ENCODE measurements around the gene KIF21B.

GRCh38 chr1:200975458-200975857 lies 48.1 kb downstream of the KIF21B start:
- TF ChIP-seq CTCF (conservative IDR thresholded peaks at IDR 0.05; ENCODE audit: low read length) (no peak), EZH2phosphoT487 (IDR thresholded peaks at IDR 0.05; ENCODE audit: borderline replicate concordance) (no peak)
